ENCODE measurements around the gene LIF.

DNA sequence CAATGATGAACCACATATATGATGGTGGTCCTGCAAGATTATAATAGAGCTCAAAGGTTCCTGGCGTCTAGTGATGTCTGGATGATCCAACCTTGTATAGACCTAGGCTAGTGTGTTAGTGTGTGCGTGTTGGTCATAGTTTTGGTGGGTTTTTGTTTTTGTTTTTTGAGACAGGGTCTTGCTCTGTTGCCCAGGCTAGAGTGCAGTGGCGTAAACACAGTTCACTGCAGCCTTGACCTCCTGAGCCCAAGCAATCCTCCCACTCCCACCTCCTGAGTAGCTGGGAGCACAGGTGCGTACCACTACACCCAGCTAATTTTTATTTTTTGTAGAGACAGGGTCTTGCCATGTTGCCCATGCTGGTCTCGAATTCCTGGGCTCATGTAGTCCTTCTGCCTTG lies 33.4 kb upstream of the LIF start:
- TF ChIP-seq, protein P1, sequence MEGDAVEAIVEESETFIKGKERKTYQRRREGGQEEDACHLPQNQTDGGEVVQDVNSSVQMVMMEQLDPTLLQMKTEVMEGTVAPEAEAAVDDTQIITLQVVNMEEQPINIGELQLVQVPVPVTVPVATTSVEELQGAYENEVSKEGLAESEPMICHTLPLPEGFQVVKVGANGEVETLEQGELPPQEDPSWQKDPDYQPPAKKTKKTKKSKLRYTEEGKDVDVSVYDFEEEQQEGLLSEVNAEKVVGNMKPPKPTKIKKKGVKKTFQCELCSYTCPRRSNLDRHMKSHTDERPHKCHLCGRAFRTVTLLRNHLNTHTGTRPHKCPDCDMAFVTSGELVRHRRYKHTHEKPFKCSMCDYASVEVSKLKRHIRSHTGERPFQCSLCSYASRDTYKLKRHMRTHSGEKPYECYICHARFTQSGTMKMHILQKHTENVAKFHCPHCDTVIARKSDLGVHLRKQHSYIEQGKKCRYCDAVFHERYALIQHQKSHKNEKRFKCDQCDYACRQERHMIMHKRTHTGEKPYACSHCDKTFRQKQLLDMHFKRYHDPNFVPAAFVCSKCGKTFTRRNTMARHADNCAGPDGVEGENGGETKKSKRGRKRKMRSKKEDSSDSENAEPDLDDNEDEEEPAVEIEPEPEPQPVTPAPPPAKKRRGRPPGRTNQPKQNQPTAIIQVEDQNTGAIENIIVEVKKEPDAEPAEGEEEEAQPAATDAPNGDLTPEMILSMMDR (conservative IDR thresholded peaks at IDR 0.05 in 1 of 2, IDR thresholded peaks at IDR 0.05 in 1 of 2; ENCODE audit: extremely low read depth in 1 of 2, insufficient read depth in 1 of 2, low read depth in 1 of 2, low read length in 2 of 2) = no peak
- no peak for TF ChIP-seq EZH2 (IDR thresholded peaks at IDR 0.05; ENCODE audit: borderline replicate concordance, low read length)

Measured in mammary epithelial cell (primary cell).